Fibroblast of villous mesenchyme (primary cell): Measurements from ENCODE around the gene B3GAT3. TPM values are rescaled to one million over a fixed set of nuclear protein-coding genes. Genes with fewer than 3 reads are reported as not detected.

Experiments
- DNase-seq: peaks from one replicate; pipeline ENCODE4 v3.0.0-alpha.2; 2010; ENCODE audit warnings: low read depth
- H3K4me3 ChIP-seq: 2 replicates; pipeline ENCODE4 v1.5.1; 2011; ENCODE audit warnings: low read depth, mild to moderate bottlenecking, low read length
- CTCF ChIP-seq: IDR thresholded peaks from 2 replicates; pipeline ENCODE4 v1.5.1; 2012; ENCODE audit warnings: low read depth, mild to moderate bottlenecking, low read length; ENCODE audit not compliant: insufficient read depth
- total RNA-seq: library from RNA; depleted of rRNA; stranded (reverse); fragments of >200 nt; gene quantifications from 2 replicates; pipeline ENCODE4 v1.2.3, GENCODE V29; 2012

Gene B3GAT3
- total RNA-seq: 35.4 and 36.3 TPM in 2 replicates

- TF ChIP-seq CTCF: no peak
- peak within 1 kb of the TSS; percentile 85 for H3K4me3 ChIP-seq
- peak; percentile 99 for DNase-seq
Observed at GRCh38 chr11:62621567-62622470, at the start of gene B3GAT3. Gene B3GAT3 (minus strand): TSS chr11:62621986. CDS start chr11:62621947, 39 bp downstream.

- TF ChIP-seq CTCF: no peak
- DNase-seq: peak; percentile 63
- H3K4me3 ChIP-seq: peak overlapping the region; percentile 83
Observed at GRCh38 chr11:62671236-62671607, 49.4 kb upstream of the B3GAT3 start.

DNA sequence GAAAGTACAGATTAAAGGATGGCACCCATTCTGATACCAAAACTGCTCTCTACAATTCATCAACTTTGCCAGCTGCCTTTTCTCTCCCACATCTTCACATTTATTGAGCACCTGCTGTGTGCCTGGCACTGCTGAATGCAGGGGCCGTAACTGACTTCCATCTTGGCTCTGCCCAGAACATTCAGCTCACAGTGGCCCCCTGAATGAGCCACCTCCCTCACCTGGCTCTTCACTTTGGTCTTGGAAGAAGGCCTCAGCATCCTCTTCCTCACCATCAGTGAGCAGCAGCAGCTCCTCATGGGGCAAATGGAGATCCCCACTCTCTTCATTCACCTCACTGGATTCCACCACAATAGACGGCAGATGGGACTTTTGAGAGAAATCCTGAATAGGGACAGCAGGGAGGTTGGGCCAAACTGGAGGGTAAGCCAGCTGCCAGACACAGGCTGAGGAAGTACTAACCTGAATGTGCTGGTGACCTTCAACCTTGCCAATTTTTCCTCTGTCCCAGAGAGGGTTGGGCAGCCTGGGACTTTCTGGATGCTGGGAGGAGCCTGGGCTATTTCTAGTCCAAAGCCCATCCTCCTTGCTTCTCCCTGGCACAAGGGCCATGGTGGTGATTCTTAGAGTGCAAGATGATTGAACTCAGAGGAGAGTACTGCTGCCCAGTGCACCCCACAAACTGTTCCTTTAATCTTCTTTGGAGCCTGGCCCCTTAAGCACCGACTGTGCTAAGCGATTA lies 47.8 kb upstream of the B3GAT3 start:
- no peak for DNase-seq
- no peak overlapping the region for H3K4me3 ChIP-seq
- TF ChIP-seq CTCF: no peak

- no peak for DNase-seq
- H3K4me3 ChIP-seq: no peak overlapping the region
- no peak for TF ChIP-seq CTCF
Observed at GRCh38 chr11:62667460-62667859, 45.7 kb upstream of the B3GAT3 start.

- no peak for TF ChIP-seq CTCF
- DNase-seq: no peak
- peak overlapping the region; percentile 92 for H3K4me3 ChIP-seq
Observed at GRCh38 chr11:62666259-62666926, 44.6 kb upstream of the B3GAT3 start.

GRCh38 chr11:62665599-62666258 lies 43.9 kb upstream of the B3GAT3 start:
- no peak for TF ChIP-seq CTCF
- DNase-seq: peak; percentile 79

More at GRCh38 chr11:62665599-62666258, 43.9 kb upstream of the B3GAT3 start:
- peak overlapping the region; percentile 92 for H3K4me3 ChIP-seq
